HG02623 (cell line): ENCODE results near the gene TAF3.

ENCODE experiments used
- ATAC-seq: cut with Tn5 transposase; IDR thresholded peaks from one replicate; pipeline ENCODE4 v1.9.1; 2021; ENCODE audit warnings: moderate library complexity; ENCODE audit not compliant: unreplicated experiment

Gene TAF3

GRCh38 chr10:8043569-8044306, 225.4 kb downstream of the TAF3 start:
- no peak for ATAC-seq

- no peak for ATAC-seq
These were observed 226.1 kb downstream of the TAF3 start for GRCh38 chr10:8044331-8044907.

GRCh38 chr10:8044908-8045725, 226.8 kb downstream of the TAF3 start:
- no peak for ATAC-seq

GRCh38 chr10:8045726-8046494, 227.6 kb downstream of the TAF3 start:
- no peak for ATAC-seq

- ATAC-seq = no peak
These were observed 229.4 kb downstream of the TAF3 start for GRCh38 chr10:8047452-8048280.

GRCh38 chr10:8048281-8049008, 230.1 kb downstream of the TAF3 start:
- no peak for ATAC-seq

- no peak for ATAC-seq
These were observed 230.9 kb downstream of the TAF3 start for GRCh38 chr10:8049045-8049864.

- ATAC-seq = no peak
These were observed 231.7 kb downstream of the TAF3 start for GRCh38 chr10:8049865-8050555.

- ATAC-seq = no peak
These were observed 232.3 kb downstream of the TAF3 start for GRCh38 chr10:8050556-8051108.

- no peak for ATAC-seq
These were observed 233.0 kb downstream of the TAF3 start for GRCh38 chr10:8051109-8051821.

GRCh38 chr10:8051851-8052257, 233.5 kb downstream of the TAF3 start:
- no peak for ATAC-seq

- ATAC-seq = no peak
These were observed 234.1 kb downstream of the TAF3 start for GRCh38 chr10:8052341-8052955.

- no peak for ATAC-seq
These were observed 234.7 kb downstream of the TAF3 start for GRCh38 chr10:8052956-8053445.

- ATAC-seq = peak; percentile 71
These were observed 235.3 kb downstream of the TAF3 start for GRCh38 chr10:8053446-8054243.

GRCh38 chr10:8054244-8054493, 235.9 kb downstream of the TAF3 start:
- no peak for ATAC-seq
